AG04450 (cell line): ENCODE measurements around the gene GTPBP10. TPM values are rescaled to one million over a fixed set of nuclear protein-coding genes. Genes with fewer than 3 reads are reported as not detected.
A peak's percentile ranks its signal among the peaks of the same experiment; 100 is the strongest.

Source experiments
- CTCF ChIA-PET: fragments of 300-600, 350-600 bp; formaldehyde crosslinking; extraction: SDS; loops from one replicate; lab custom pipeline; 2022; ENCODE audit warnings: antibody characterized with exemption, inconsistent platforms; lab: Charles Lee
- POLR2A ChIA-PET: fragments of 350-600 bp; formaldehyde crosslinking; extraction: SDS; loops from one replicate; lab custom pipeline; 2021; ENCODE audit warnings: antibody characterized with exemption, inconsistent platforms; lab: Yijun Ruan, JAX
- DNase-seq: peaks from one replicate; pipeline ENCODE4 v3.0.0-alpha.2; 2011; ENCODE audit warnings: low read depth, low spot score
- H3K27ac ChIP-seq: one replicate; pipeline ENCODE4 v1.5.1; 2012; ENCODE audit warnings: low read depth, low read length, control low read depth
- H3K27me3 ChIP-seq: one replicate; pipeline ENCODE4 v1.6.0; 2012; ENCODE audit warnings: low read length; ENCODE audit not compliant: control insufficient read depth, insufficient read depth
- H3K4me3 ChIP-seq: 2 replicates; pipeline ENCODE4 v1.5.1; 2011; ENCODE audit warnings: mild to moderate bottlenecking, low read depth, low read length, control low read depth
- H3K9me3 ChIP-seq: 2 replicates; pipeline ENCODE4 v1.5.1; 2012; ENCODE audit warnings: low read length; ENCODE audit not compliant: control insufficient read depth, insufficient read depth
- polyA minus RNA-seq: library from RNA; depleted of rRNA, polyadenylated mRNA; stranded (reverse); fragments of >200 nt; gene quantifications from 2 replicates; pipeline ENCODE4 v1.2.3, GENCODE V29; 2011; rRNA and poly(A)+ RNA removed
- polyA plus RNA-seq: library from polyadenylated mRNA; depleted of rRNA; stranded (reverse); fragments of >200 nt; gene quantifications from 2 replicates; pipeline ENCODE4 v1.2.3, GENCODE V29; 2011; rRNA removed
- TF ChIP-seq, protein P1 (sequence below): IDR thresholded peaks from 2 replicates; pipeline ENCODE4 v1.5.1; 2011; ENCODE audit warnings: low read depth, low read length, control low read depth, inconsistent platforms

The GTPBP10 gene
- polyA plus RNA-seq (15.8 and 30.0 TPM in 2 replicates), polyA minus RNA-seq (7.0 and 10.3 TPM in 2 replicates)

DNA sequence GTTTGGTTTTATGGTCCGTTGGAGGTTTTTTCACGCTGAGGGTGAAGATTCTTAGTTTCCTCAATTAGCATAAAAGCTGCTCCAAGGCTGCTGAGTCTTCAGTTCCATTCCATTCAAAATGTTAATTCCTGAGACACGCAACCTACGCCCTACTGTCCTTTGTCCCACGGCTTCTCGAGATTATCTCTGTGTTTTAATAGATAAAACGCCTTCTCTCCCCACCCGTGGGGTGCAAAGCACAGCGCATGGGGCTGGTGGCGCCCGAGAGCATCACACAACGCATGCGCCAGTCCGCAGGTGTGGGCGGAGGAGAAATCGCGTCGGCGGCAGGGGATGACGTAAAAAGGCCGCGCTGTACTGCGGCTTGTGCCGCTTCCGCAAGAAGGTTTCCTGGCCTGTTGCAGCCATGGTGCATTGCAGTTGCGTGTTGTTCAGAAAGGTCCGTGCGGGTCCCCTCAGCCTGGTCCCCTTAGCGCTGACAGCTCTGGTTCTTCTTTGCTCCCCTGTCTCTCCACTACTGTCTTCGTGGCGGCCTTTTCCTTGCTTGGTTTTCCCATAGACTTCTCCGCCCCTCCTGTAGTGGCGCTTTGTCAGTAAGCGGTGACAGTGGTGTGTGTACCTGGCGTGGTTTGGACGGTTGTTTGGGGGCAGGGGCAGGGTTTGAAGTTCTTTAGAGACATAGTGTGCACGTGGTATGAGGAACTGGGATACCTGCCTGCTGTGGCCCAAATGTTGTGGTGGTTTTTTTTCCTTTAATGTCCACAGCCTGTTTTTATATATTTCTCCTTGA, at the start of gene GTPBP10:
TSS of gene GTPBP10 (plus strand) at position 381 of the 790 bp plus-strand sequence. CDS start at position 407, 26 bp downstream.
- TF ChIP-seq, protein P1, sequence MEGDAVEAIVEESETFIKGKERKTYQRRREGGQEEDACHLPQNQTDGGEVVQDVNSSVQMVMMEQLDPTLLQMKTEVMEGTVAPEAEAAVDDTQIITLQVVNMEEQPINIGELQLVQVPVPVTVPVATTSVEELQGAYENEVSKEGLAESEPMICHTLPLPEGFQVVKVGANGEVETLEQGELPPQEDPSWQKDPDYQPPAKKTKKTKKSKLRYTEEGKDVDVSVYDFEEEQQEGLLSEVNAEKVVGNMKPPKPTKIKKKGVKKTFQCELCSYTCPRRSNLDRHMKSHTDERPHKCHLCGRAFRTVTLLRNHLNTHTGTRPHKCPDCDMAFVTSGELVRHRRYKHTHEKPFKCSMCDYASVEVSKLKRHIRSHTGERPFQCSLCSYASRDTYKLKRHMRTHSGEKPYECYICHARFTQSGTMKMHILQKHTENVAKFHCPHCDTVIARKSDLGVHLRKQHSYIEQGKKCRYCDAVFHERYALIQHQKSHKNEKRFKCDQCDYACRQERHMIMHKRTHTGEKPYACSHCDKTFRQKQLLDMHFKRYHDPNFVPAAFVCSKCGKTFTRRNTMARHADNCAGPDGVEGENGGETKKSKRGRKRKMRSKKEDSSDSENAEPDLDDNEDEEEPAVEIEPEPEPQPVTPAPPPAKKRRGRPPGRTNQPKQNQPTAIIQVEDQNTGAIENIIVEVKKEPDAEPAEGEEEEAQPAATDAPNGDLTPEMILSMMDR, result peak; percentile 75
- Histone ChIP-seq H3K4me3 (peak within 1 kb of the TSS; percentile 92), H3K27me3 (no peaks in the 10 kb centered on the region), H3K27ac (peak within 1 kb of the TSS; percentile 77), H3K9me3 (no peaks in the 10 kb centered on the region)
- peak; percentile 90 for DNase-seq
- CTCF ChIA-PET, result interaction anchor here (0.8 to 2.0 kb wide), 26 partner anchors 9 to 193 kb away, joined by 3 to 12 read pairs (median 4); partner anchors contain the start of genes CLDN12, STEAP1 and STEAP2
- POLR2A ChIA-PET, result interaction anchor here (1.2 kb wide), 1 partner anchor 57 kb away, joined by 4 read pairs; the partner anchor contains the start of gene CLDN12

GRCh38 chr7:90298145-90299038, 48.1 kb upstream of the GTPBP10 start:
- POLR2A ChIA-PET, result no interaction called here

DNA sequence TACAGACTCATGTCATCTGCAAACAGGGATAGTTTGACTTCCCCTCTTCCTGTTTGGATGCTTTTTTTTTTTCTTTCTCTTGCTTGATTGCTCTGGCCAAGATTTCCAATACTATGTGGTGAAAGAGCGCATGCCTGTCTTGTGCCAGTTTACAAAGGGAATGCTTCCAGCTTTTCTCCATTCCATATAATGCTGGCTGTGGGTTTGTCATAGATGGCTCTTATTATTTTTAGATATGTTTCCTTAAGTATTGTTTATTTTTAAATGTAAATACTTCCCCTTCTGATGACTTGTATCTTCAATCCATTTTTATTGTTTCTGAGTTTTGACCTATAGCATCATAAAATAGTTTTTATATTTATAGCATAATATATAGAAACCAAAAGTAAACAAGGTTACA, 43.3 kb upstream of the GTPBP10 start:
- Histone ChIP-seq H3K27me3 (no peaks in the 10 kb centered on the region), H3K27ac (no peak overlapping the region), H3K4me3 (no peak overlapping the region), H3K9me3 (no peaks in the 10 kb centered on the region)
- ChIA-PET CTCF (interaction anchor here (1.3 to 1.9 kb wide), 3 partner anchors 9 to 149 kb away, joined by 3 to 6 read pairs (median 4); partner anchors contain the start of gene STEAP1), POLR2A (no interaction called here)
- TF ChIP-seq, protein P1, result no peak
- no peak for DNase-seq

More at GRCh38 chr7:90298145-90299038, 48.1 kb upstream of the GTPBP10 start:
- CTCF ChIA-PET, result interaction anchor here (0.6 to 2.7 kb wide), 21 partner anchors 10 to 417 kb away, joined by 3 to 18 read pairs (median 4); partner anchors contain the start of genes GTPBP10, STEAP1 and STEAP2
- H3K9me3 ChIP-seq, result no peaks in the 10 kb centered on the region
- TF ChIP-seq, protein P1, result peak; percentile 77
- no peak overlapping the region for H3K27ac ChIP-seq
- no peaks in the 10 kb centered on the region for H3K27me3 ChIP-seq
- DNase-seq, result peak; percentile 24
- no peak overlapping the region for H3K4me3 ChIP-seq

GRCh38 chr7:90309872-90310271, 36.6 kb upstream of the GTPBP10 start:
- no peak for DNase-seq
- TF ChIP-seq, protein P1, result no peak
- Histone ChIP-seq H3K4me3 (no peak overlapping the region), H3K27me3 (no peaks in the 10 kb centered on the region), H3K9me3 (no peaks in the 10 kb centered on the region), H3K27ac (no peak overlapping the region)
- ChIA-PET POLR2A (no interaction called here), CTCF (interaction anchor here (2.1 kb wide), 1 partner anchor 117 kb away, joined by 10 read pairs; no protein-coding TSS in a partner anchor)
